T-helper 1 cell treated with Interleukin-12 subunit alpha and Interleukin-12 subunit beta and Interleukin-4 antibody, amounts not matched to agents 30 μg/mL and 1 μg/mL, for 36 hours (primary cell): ENCODE measurements around the gene TTC7B.

Experiments used
- H3K27ac Mint-ChIP-seq: one replicate; pipeline ENCODE4 v1.8.0; 2021; ENCODE audit warnings: mild to moderate bottlenecking, mixed read lengths
- H3K27me3 Mint-ChIP-seq: one replicate; pipeline ENCODE4 v1.8.0; 2021; ENCODE audit warnings: low read depth, mixed read lengths
- H3K36me3 Mint-ChIP-seq: one replicate; pipeline ENCODE4 v1.8.0; 2021; ENCODE audit warnings: low read depth, mixed read lengths
- H3K4me1 Mint-ChIP-seq: one replicate; pipeline ENCODE4 v1.8.0; 2021; ENCODE audit warnings: low read depth, mixed read lengths
- H3K4me3 Mint-ChIP-seq: one replicate; pipeline ENCODE4 v1.8.0; 2021; ENCODE audit warnings: mild to moderate bottlenecking, moderate library complexity, mixed read lengths
- H3K9me3 Mint-ChIP-seq: one replicate; pipeline ENCODE4 v1.8.0; 2021; ENCODE audit warnings: mixed read lengths

TTC7B gene

GRCh38 chr14:90632871-90633270, 183.4 kb downstream of the TTC7B start:
- Mint-ChIP-seq H3K27me3 (no peaks in the 10 kb centered on the region), H3K9me3 (no peaks in the 10 kb centered on the region), H3K27ac (no peak overlapping the region), H3K4me1 (no peaks in the 10 kb centered on the region), H3K4me3 (no peak overlapping the region), H3K36me3 (no peaks in the 10 kb centered on the region)

GRCh38 chr14:90632451-90632850, 183.8 kb downstream of the TTC7B start:
- no peaks in the 10 kb centered on the region for H3K9me3 Mint-ChIP-seq
- no peaks in the 10 kb centered on the region for H3K4me1 Mint-ChIP-seq
- H3K27me3 Mint-ChIP-seq, result no peaks in the 10 kb centered on the region
- H3K27ac Mint-ChIP-seq, result no peak overlapping the region
- no peaks in the 10 kb centered on the region for H3K36me3 Mint-ChIP-seq
- H3K4me3 Mint-ChIP-seq, result no peak overlapping the region

- H3K4me1 Mint-ChIP-seq, result no peaks in the 10 kb centered on the region
- no peak overlapping the region for H3K27ac Mint-ChIP-seq
- H3K4me3 Mint-ChIP-seq, result no peak overlapping the region
- no peaks in the 10 kb centered on the region for H3K27me3 Mint-ChIP-seq
- no peaks in the 10 kb centered on the region for H3K9me3 Mint-ChIP-seq
- no peaks in the 10 kb centered on the region for H3K36me3 Mint-ChIP-seq
Measured at GRCh38 chr14:90630171-90630806, 185.9 kb downstream of the TTC7B start.

DNA sequence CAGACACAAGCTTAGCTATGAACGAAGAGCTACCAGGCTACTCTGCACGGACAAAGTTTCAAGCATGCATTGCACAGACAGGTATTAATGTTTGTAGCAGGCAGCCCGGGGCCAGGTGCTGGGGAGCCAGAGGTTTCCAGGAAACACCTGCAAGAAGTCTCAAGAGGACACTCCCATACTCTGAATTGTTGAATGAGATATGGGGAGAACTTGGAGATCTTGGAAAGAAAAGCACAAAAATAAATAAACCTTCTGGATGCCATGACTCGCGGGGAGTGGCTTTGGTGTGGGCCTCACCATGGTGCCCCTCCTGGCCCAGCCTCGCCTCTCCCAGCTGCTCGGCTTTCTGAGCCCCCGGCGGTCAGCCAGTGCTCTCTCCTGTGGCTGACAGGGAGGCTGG, 186.8 kb downstream of the TTC7B start:
- no peaks in the 10 kb centered on the region for H3K36me3 Mint-ChIP-seq
- H3K9me3 Mint-ChIP-seq, result no peaks in the 10 kb centered on the region
- H3K27ac Mint-ChIP-seq, result no peak overlapping the region
- H3K4me1 Mint-ChIP-seq, result no peaks in the 10 kb centered on the region
- no peaks in the 10 kb centered on the region for H3K27me3 Mint-ChIP-seq
- H3K4me3 Mint-ChIP-seq, result no peak overlapping the region

DNA sequence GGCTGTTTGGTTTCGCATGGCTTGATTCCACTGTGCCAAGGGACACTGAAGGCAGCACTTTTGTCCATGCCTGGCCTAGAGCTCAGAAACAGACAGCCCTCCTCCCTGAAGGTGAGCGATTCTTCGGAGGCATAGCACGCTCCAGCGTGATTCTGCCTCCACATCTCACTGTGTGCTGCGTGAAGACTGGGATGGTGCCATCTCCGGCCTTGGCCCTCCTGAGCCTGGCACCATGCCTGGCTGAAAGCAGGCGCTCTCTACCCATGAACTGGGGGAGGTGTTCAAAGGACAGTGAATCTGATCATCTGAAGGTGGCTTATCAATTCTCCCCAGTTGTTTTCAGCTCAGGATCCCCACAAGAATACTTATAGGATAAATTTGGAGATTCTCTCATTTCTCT, 187.4 kb downstream of the TTC7B start:
- H3K4me3 Mint-ChIP-seq, result no peak overlapping the region
- no peaks in the 10 kb centered on the region for H3K9me3 Mint-ChIP-seq
- H3K27ac Mint-ChIP-seq, result no peak overlapping the region
- no peaks in the 10 kb centered on the region for H3K4me1 Mint-ChIP-seq
- no peaks in the 10 kb centered on the region for H3K36me3 Mint-ChIP-seq
- no peaks in the 10 kb centered on the region for H3K27me3 Mint-ChIP-seq

GRCh38 chr14:90627478-90627877, 188.8 kb downstream of the TTC7B start:
- Mint-ChIP-seq H3K27me3 (no peaks in the 10 kb centered on the region), H3K4me1 (no peaks in the 10 kb centered on the region), H3K27ac (no peak overlapping the region), H3K36me3 (no peaks in the 10 kb centered on the region), H3K4me3 (no peak overlapping the region), H3K9me3 (no peaks in the 10 kb centered on the region)

- Mint-ChIP-seq H3K36me3 (no peaks in the 10 kb centered on the region), H3K4me1 (no peaks in the 10 kb centered on the region), H3K27me3 (no peaks in the 10 kb centered on the region), H3K9me3 (no peaks in the 10 kb centered on the region), H3K4me3 (no peak overlapping the region), H3K27ac (no peak overlapping the region)
Measured at GRCh38 chr14:90626550-90626949, 189.7 kb downstream of the TTC7B start.

DNA sequence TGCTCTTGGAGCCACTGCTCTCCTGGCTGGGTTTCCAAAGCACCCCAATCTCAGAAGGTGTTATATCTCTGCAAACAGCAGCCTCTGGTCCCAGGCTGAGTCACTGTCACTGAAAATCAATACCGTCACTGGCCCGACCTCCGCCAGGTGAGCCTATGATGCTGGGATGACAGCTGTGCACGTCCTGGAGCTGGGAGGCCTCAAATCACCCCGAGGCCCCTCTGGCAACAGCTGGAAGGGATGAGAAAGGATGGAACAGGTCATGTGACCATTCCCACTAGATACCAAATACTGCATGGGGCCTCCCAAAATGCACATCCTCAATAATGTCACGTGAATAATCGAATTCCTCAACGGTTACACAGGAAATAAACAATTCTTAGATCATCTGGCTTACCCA, 190.8 kb downstream of the TTC7B start:
- Mint-ChIP-seq H3K27me3 (no peaks in the 10 kb centered on the region), H3K4me1 (no peaks in the 10 kb centered on the region), H3K36me3 (no peaks in the 10 kb centered on the region), H3K9me3 (no peaks in the 10 kb centered on the region), H3K4me3 (no peak overlapping the region), H3K27ac (no peak overlapping the region)

DNA sequence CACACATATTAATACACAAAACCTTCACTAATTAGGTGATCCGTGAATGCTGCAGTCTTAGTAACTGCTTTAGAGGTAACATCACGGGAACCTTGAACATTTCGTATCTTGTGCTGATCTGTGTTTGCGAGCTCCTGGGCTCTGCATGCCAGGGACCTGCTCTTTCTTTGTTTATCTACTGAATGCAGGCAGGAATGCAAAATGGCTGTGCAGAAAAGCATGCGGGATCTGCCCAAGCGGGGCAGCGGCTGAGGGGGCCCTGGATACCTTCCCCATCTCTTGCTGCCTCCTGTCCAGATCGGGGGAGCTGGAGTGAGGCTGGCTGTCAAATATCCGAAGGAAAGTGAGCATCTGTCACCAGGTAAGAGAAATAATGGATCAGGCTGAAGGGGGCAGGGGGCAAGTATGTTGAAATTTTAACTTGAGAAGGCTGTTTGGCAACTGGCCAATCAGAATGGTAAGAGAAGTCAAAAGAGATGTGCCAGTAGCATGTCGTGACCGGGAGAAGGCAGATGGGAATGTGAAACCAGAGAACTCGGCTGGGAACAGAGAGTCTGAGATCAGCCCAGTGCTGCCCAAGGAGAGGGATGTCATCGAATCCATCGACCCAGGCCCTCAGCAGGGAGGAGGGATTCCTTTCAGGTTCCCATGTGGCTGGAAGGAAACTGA, 191.4 kb downstream of the TTC7B start:
- H3K27ac Mint-ChIP-seq, result no peak overlapping the region
- no peaks in the 10 kb centered on the region for H3K9me3 Mint-ChIP-seq
- no peak overlapping the region for H3K4me3 Mint-ChIP-seq
- no peaks in the 10 kb centered on the region for H3K4me1 Mint-ChIP-seq
- H3K27me3 Mint-ChIP-seq, result no peaks in the 10 kb centered on the region
- H3K36me3 Mint-ChIP-seq, result no peaks in the 10 kb centered on the region

DNA sequence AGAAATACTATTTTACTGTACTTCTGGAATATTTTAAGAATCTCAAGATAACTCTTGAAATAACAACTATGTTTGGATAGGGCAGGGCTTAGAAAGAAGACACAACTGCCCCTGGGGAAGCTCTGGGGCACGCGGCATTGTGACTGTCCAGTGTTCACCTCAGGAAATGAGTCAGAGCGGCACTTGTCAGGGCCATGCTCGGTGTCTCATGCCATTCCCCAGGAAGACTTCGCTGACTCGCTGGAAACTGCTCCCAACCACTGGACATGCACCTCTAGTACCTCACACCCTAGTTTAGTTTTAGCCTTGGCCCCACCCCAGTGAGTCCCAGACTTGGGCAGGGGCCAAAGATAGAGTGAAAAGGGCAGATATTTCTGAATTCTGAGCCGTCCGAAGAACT, 192.0 kb downstream of the TTC7B start:
- Mint-ChIP-seq H3K4me3 (no peak overlapping the region), H3K27me3 (no peaks in the 10 kb centered on the region), H3K27ac (no peak overlapping the region), H3K4me1 (no peaks in the 10 kb centered on the region), H3K9me3 (no peaks in the 10 kb centered on the region), H3K36me3 (no peaks in the 10 kb centered on the region)

GRCh38 chr14:90621201-90621600, 195.0 kb downstream of the TTC7B start:
- H3K4me1 Mint-ChIP-seq, result no peaks in the 10 kb centered on the region

DNA sequence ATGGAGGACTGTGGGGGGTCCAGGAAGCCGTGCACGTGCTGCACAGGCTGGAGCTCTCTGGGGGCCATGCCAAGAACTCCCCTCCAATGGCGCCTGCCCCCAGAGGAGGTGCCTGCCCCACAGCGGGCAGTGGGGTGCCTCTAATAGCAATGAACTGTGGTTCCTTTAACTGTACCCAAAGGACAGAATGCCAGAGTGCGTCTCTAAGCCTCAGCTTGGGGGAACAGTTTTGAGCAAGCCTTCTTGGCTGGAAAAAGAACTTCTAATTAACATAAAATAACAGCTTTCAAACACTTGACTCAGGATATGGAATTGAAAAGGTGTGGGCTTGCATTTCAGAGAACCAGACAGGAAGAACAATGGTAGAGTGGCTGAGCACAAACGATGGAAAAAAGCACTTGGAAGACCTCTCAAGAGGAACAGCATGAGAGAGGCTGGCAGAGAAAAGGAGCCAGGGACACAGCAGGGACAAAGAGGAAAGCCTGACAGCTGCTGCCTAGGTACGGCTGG, 195.6 kb downstream of the TTC7B start:
- Mint-ChIP-seq H3K9me3 (no peaks in the 10 kb centered on the region), H3K36me3 (no peaks in the 10 kb centered on the region), H3K27me3 (no peaks in the 10 kb centered on the region), H3K4me1 (no peaks in the 10 kb centered on the region), H3K4me3 (no peak overlapping the region), H3K27ac (no peak overlapping the region)

More at GRCh38 chr14:90621201-90621600, 195.0 kb downstream of the TTC7B start:
- Mint-ChIP-seq H3K9me3 (no peaks in the 10 kb centered on the region), H3K27me3 (no peaks in the 10 kb centered on the region), H3K4me3 (no peak overlapping the region), H3K36me3 (no peaks in the 10 kb centered on the region), H3K27ac (no peak overlapping the region)

DNA sequence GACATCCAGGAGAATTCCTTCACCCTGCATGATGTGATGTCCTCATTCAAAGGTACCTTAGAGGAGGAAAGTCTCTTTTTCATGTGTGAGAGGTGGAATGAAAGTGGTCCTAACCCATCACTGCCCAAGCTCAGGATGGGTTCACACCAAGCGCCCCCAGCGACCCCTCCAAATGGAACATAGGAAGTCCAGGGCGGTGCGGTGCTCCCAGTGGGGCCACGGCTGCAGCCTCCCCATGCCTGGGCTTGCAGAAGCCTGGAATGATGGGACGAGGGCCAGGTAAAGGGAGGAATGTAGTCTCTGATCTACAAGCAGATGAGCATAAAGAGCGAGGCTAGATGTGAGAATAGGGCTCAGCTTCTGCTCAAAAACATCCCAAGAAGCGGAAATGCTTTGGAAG, 196.3 kb downstream of the TTC7B start:
- H3K9me3 Mint-ChIP-seq, result no peaks in the 10 kb centered on the region
- H3K27ac Mint-ChIP-seq, result no peak overlapping the region
- no peak overlapping the region for H3K4me3 Mint-ChIP-seq
- no peaks in the 10 kb centered on the region for H3K4me1 Mint-ChIP-seq
- H3K36me3 Mint-ChIP-seq, result no peaks in the 10 kb centered on the region
- H3K27me3 Mint-ChIP-seq, result no peaks in the 10 kb centered on the region

GRCh38 chr14:90617961-90618360, 198.3 kb downstream of the TTC7B start:
- no peaks in the 10 kb centered on the region for H3K27me3 Mint-ChIP-seq
- H3K27ac Mint-ChIP-seq, result no peak overlapping the region
- H3K36me3 Mint-ChIP-seq, result no peaks in the 10 kb centered on the region
- H3K9me3 Mint-ChIP-seq, result no peaks in the 10 kb centered on the region
- no peak overlapping the region for H3K4me3 Mint-ChIP-seq
- no peaks in the 10 kb centered on the region for H3K4me1 Mint-ChIP-seq

- no peaks in the 10 kb centered on the region for H3K36me3 Mint-ChIP-seq
- H3K27ac Mint-ChIP-seq, result no peak overlapping the region
Measured at GRCh38 chr14:90616881-90617280, 199.3 kb downstream of the TTC7B start.

More at GRCh38 chr14:90616881-90617280, 199.3 kb downstream of the TTC7B start:
- H3K27me3 Mint-ChIP-seq, result peaks cover under 1% of the 10 kb centered on the region
- no peaks in the 10 kb centered on the region for H3K4me1 Mint-ChIP-seq
- no peak overlapping the region for H3K4me3 Mint-ChIP-seq
- no peaks in the 10 kb centered on the region for H3K9me3 Mint-ChIP-seq
